Fibroblast of lung (primary cell): ENCODE data around the gene C20orf204. TPM values are rescaled to one million over a fixed set of nuclear protein-coding genes. Genes with fewer than 3 reads are reported as not detected.

Experiments used
- DNase-seq, 2 donors: peaks; one replicate each; pipeline versions ENCODE4 v3.0.0 to v3.0.0-alpha.2; 2010; ENCODE audit warnings: low read depth in 2 of 2
- H2AFZ ChIP-seq: 2 replicates; pipeline ENCODE4 v1.5.1; 2012; ENCODE audit warnings: low read length, control low read depth, inconsistent platforms
- H3K27ac ChIP-seq: 2 replicates; pipeline ENCODE4 v1.5.1; 2011; ENCODE audit warnings: low read length, control low read depth; ENCODE audit not compliant: insufficient read depth
- H3K27me3 ChIP-seq: 2 replicates; pipeline ENCODE4 v1.5.1; 2011; ENCODE audit warnings: mild to moderate bottlenecking, low read length; ENCODE audit not compliant: control insufficient read depth, insufficient read depth
- H3K36me3 ChIP-seq: 2 replicates; pipeline ENCODE4 v1.5.1; 2011; ENCODE audit warnings: low read length; ENCODE audit not compliant: control insufficient read depth, insufficient read depth
- H3K4me1 ChIP-seq: 2 replicates; pipeline ENCODE4 v1.5.1; 2011; ENCODE audit warnings: low read length; ENCODE audit not compliant: control insufficient read depth, insufficient read depth; ENCODE audit errors: extremely low read depth
- H3K4me2 ChIP-seq: 2 replicates; pipeline ENCODE4 v1.5.1; 2011; ENCODE audit warnings: low read length, control low read depth; ENCODE audit not compliant: insufficient read depth; ENCODE audit errors: extremely low read depth
- H3K4me3 ChIP-seq, 4 experiments: fragments of 200-600 bp in 1 of 4; sonication (generic) in 1 of 4; replicated peaks in 1 of 4; 2 replicates each; pipeline ENCODE4 v1.5.1; 2011 to 2016; ENCODE audit warnings: low read length in 4 of 4, low read depth in 3 of 4, mild to moderate bottlenecking in 3 of 4, control low read depth in 2 of 4, inconsistent platforms in 1 of 4, mixed read lengths in 1 of 4; ENCODE audit not compliant: insufficient read depth in 1 of 4; ENCODE audit errors: control extremely low read depth in 1 of 4
- H3K79me2 ChIP-seq: 2 replicates; pipeline ENCODE4 v1.5.1; 2012; ENCODE audit warnings: mild to moderate bottlenecking, low read length, inconsistent platforms; ENCODE audit not compliant: control insufficient read depth, insufficient read depth
- H3K9ac ChIP-seq: 2 replicates; pipeline ENCODE4 v1.5.1; 2011; ENCODE audit warnings: mild to moderate bottlenecking, low read length, control low read depth; ENCODE audit not compliant: insufficient read depth
- H3K9me3 ChIP-seq: 2 replicates; pipeline ENCODE4 v1.5.1; 2012; ENCODE audit warnings: low read depth, low read length; ENCODE audit not compliant: control insufficient read depth, insufficient read depth
- H4K20me1 ChIP-seq: 2 replicates; pipeline ENCODE4 v1.5.1; 2011; ENCODE audit warnings: low read length; ENCODE audit not compliant: control insufficient read depth, insufficient read depth; ENCODE audit errors: extremely low read depth
- CTCF ChIP-seq, 2 donors: IDR thresholded peaks in 1 of 2; conservative IDR thresholded peaks in 1 of 2; 1 replicate in 1 of 2; 2 replicates in 1 of 2; pipeline ENCODE4 v1.5.1; 2011 to 2012; ENCODE audit warnings: low read length in 2 of 2, control low read depth in 1 of 2, inconsistent platforms in 1 of 2, low read depth in 1 of 2, mild to moderate bottlenecking in 1 of 2
- EZH2 ChIP-seq: IDR thresholded peaks from 2 replicates; pipeline ENCODE4 v1.5.1; 2012; ENCODE audit warnings: low read length, control low read depth, mild to moderate bottlenecking; ENCODE audit errors: missing control alignments
- polyA plus RNA-seq, 2 donors: library from polyadenylated mRNA; depleted of rRNA in 1 of 2; stranded (reverse) in 1 of 2; unstranded in 1 of 2; fragments of >200 nt; gene quantifications; 2 replicates each; pipeline ENCODE4 v1.2.1, GENCODE V29; 2011 to 2012; ENCODE audit warnings: missing spikeins in 1 of 2
- total RNA-seq: library from RNA; depleted of rRNA; stranded (reverse); fragments of >200 nt; gene quantifications from 2 replicates; pipeline ENCODE4 v1.2.1, GENCODE V29; 2014

C20orf204 gene
- total and polyA plus RNA-seq, 2 donors (not counting 1 experiment from before 2014, with no cell fraction given) = 0.02 to 0.66 TPM

- no peak for DNase-seq
- Histone ChIP-seq H3K79me2 (peaks cover 4% of the 10 kb centered on the region), H4K20me1 (no peaks in the 10 kb centered on the region), H2AFZ (no peak overlapping the region), H3K9me3 (no peaks in the 10 kb centered on the region), H3K27me3 (no peaks in the 10 kb centered on the region), H3K4me2 (no peak overlapping the region), H3K27ac (no peak overlapping the region), H3K4me3 (no peak overlapping the region), H3K4me1 (peaks cover 3% of the 10 kb centered on the region), H3K36me3 (peaks cover 24% of the 10 kb centered on the region), H3K9ac (no peak overlapping the region)
- TF ChIP-seq EZH2 (no peak), CTCF (conservative IDR thresholded peaks at IDR 0.05 in 1 of 2, IDR thresholded peaks at IDR 0.05 in 1 of 2; ENCODE audit: low read depth in 1 of 2, low read length in 2 of 2) (no peak)
Measured at GRCh38 chr20:64006902-64007301, 29.1 kb upstream of the C20orf204 start.

GRCh38 chr20:64009811-64010387, 26.1 kb upstream of the C20orf204 start:
- H4K20me1 ChIP-seq = no peaks in the 10 kb centered on the region
- H2AFZ ChIP-seq = no peak overlapping the region
- H3K9ac ChIP-seq = no peak overlapping the region
- H3K27ac ChIP-seq = no peak overlapping the region
- DNase-seq = no peak
- TF ChIP-seq CTCF (conservative IDR thresholded peaks at IDR 0.05 in 1 of 2, IDR thresholded peaks at IDR 0.05 in 1 of 2; ENCODE audit: low read depth in 1 of 2, low read length in 2 of 2) (no peak), EZH2 (no peak)
- no peak overlapping the region for H3K4me2 ChIP-seq
- H3K79me2 ChIP-seq = peaks cover 4% of the 10 kb centered on the region
- H3K27me3 ChIP-seq = no peaks in the 10 kb centered on the region
- H3K36me3 ChIP-seq = peaks cover 21% of the 10 kb centered on the region
- H3K4me1 ChIP-seq = peaks cover 3% of the 10 kb centered on the region
- H3K4me3 ChIP-seq = no peak overlapping the region
- no peaks in the 10 kb centered on the region for H3K9me3 ChIP-seq

GRCh38 chr20:64010711-64011237, 25.2 kb upstream of the C20orf204 start:
- Histone ChIP-seq H4K20me1 (no peaks in the 10 kb centered on the region), H3K9me3 (no peaks in the 10 kb centered on the region), H3K27me3 (no peaks in the 10 kb centered on the region), H3K9ac (no peak overlapping the region), H3K4me2 (no peak overlapping the region), H3K27ac (no peak overlapping the region), H3K36me3 (peaks cover 22% of the 10 kb centered on the region), H2AFZ (no peak overlapping the region), H3K4me1 (no peaks in the 10 kb centered on the region), H3K4me3 (no peak overlapping the region), H3K79me2 (peaks cover 4% of the 10 kb centered on the region)
- no peak for TF ChIP-seq EZH2
- no peak for TF ChIP-seq CTCF (conservative IDR thresholded peaks at IDR 0.05 in 1 of 2, IDR thresholded peaks at IDR 0.05 in 1 of 2; ENCODE audit: low read depth in 1 of 2, low read length in 2 of 2)
- DNase-seq = peak in 1 of 2 donors; percentile 6
